Right renal pelvis (tissue), 4 donors: ENCODE measurements around the gene UNC80. TPM values are rescaled to one million over a fixed set of nuclear protein-coding genes. Genes with fewer than 3 reads are reported as not detected.

ENCODE experiments used
- DNase-seq, 4 donors: peaks; one replicate each; pipeline ENCODE4 v3.0.0-alpha.2; 2013; ENCODE audit warnings: low read depth in 4 of 4, low spot score in 3 of 4, missing footprints in 1 of 4
- polyA plus RNA-seq, 4 donors: library from polyadenylated mRNA; unstranded; fragments of 120-200 nt; gene quantifications; one replicate each; pipeline ENCODE4 v1.2.1, GENCODE V29; 2013; ENCODE audit not compliant: insufficient read length in 4 of 4

UNC80 gene
- polyA plus RNA-seq, 4 donors, result 1.3 to 1.8 (median 1.5) TPM

GRCh38 chr2:210004881-210005280, 233.2 kb downstream of the UNC80 start:
- no peak for DNase-seq

- no peak for DNase-seq
Measured at GRCh38 chr2:210007895-210008294, 236.3 kb downstream of the UNC80 start.

GRCh38 chr2:210009126-210009525, 237.5 kb downstream of the UNC80 start:
- DNase-seq, result no peak

GRCh38 chr2:210009896-210010295, 238.3 kb downstream of the UNC80 start:
- no peak for DNase-seq

- no peak for DNase-seq
Measured at GRCh38 chr2:210020138-210020537, 248.5 kb downstream of the UNC80 start.

GRCh38 chr2:210022824-210023223, 251.2 kb downstream of the UNC80 start:
- DNase-seq, result no peak

- no peak for DNase-seq
Measured at GRCh38 chr2:210027608-210028007, 256.0 kb downstream of the UNC80 start.

- no peak for DNase-seq
Measured at GRCh38 chr2:210028178-210028577, 256.5 kb downstream of the UNC80 start.

GRCh38 chr2:210034087-210034683, 262.6 kb downstream of the UNC80 start:
- DNase-seq, result no peak

- DNase-seq, result no peak
Measured at GRCh38 chr2:210035679-210036078, 264.0 kb downstream of the UNC80 start.

GRCh38 chr2:210038078-210038477, 266.4 kb downstream of the UNC80 start:
- DNase-seq, result no peak

GRCh38 chr2:210046851-210047500, 275.3 kb downstream of the UNC80 start:
- DNase-seq, result no peak

Other genes with a start within 250 kb of the UNC80 start
- 10 to 100 TPM; 57.0 to 68.8 (median 66.6) TPM for gene RPE, start 230.8 kb downstream of the UNC80 start, polyA plus RNA-seq